Colonic mucosa (tissue), 4 donors: Measurements from ENCODE around the gene PSMD13. TPM values are rescaled to one million over a fixed set of nuclear protein-coding genes. Genes with fewer than 3 reads are reported as not detected.

Experiments
- DNase-seq: peaks from one replicate; pipeline ENCODE4 v3.0.0-alpha.2; 2020
- H3K27ac ChIP-seq: fragments of 200-600 bp; one replicate; pipeline ENCODE4 v1.8.0; 2021
- H3K27me3 ChIP-seq: fragments of 200-600 bp; one replicate; pipeline ENCODE4 v1.8.0; 2021
- H3K36me3 ChIP-seq: fragments of 200-600 bp; one replicate; pipeline ENCODE4 v1.8.0; 2021
- H3K4me1 ChIP-seq: fragments of 200-600 bp; one replicate; pipeline ENCODE4 v1.8.0; 2021; ENCODE audit warnings: mild to moderate bottlenecking
- H3K4me3 ChIP-seq: fragments of 200-600 bp; one replicate; pipeline ENCODE4 v1.8.0; 2021
- H3K9ac ChIP-seq, 2 donors: one replicate each; pipeline ENCODE4 v1.7.0; 2013; ENCODE audit warnings: control low read depth in 2 of 2, low read depth in 2 of 2, low read length in 2 of 2
- H3K9me3 ChIP-seq: fragments of 200-600 bp; one replicate; pipeline ENCODE4 v1.8.0; 2021
- CTCF ChIP-seq: fragments of 200-600 bp; IDR thresholded peaks from one replicate; pipeline ENCODE4 v1.8.0; 2022; ENCODE audit warnings: antibody characterized with exemption, mild to moderate bottlenecking
- intact Hi-C: fragments of 100-400 bp; cut with DNase I; formaldehyde crosslinking; loops from one replicate; pipeline ENCODE4 v1.14.1; 2022
- total RNA-seq, 2 donors: library from RNA; stranded (reverse); fragmentation: NEBNext Ultra II Directional in 1 of 2; extraction: Animal tissue kit (Norgen Biotek cat#: 25700) in 1 of 2; gene quantifications; one replicate each; pipeline ENCODE4 v1.2.1, GENCODE V29; 2021
- donor health status: healthy.
- donor health status: DM: no; HTN: no; CAD: no.
- donor health status: DM: no; HTN: no; CAD: no.

The PSMD13 gene
- total RNA-seq, 2 donors from 2014 or later, result 99.0 to 145 TPM

- Histone ChIP-seq H3K9ac (no peak overlapping the region), H3K9me3 (no peaks in the 10 kb centered on the region), H3K36me3 (no peaks in the 10 kb centered on the region), H3K4me3 (no peak overlapping the region), H3K27me3 (peaks cover 3% of the 10 kb centered on the region), H3K27ac (no peak overlapping the region), H3K4me1 (peaks cover 5% of the 10 kb centered on the region)
- no peak for DNase-seq
- intact Hi-C loops, result no loop called here
- no peak for TF ChIP-seq CTCF
Measured at GRCh38 chr11:298406-299065, 61.8 kb downstream of the PSMD13 start.

- H3K9ac ChIP-seq, result peak within 1 kb of the TSS in 1 of 2 donors; percentile 30
- H3K36me3 ChIP-seq, result no peaks in the 10 kb centered on the region
- intact Hi-C loops, result no loop called here
- no peak within 1 kb of the TSS for H3K27ac ChIP-seq
- no peak within 1 kb of the TSS for H3K4me3 ChIP-seq
- no peak for DNase-seq
- H3K4me1 ChIP-seq, result peaks cover 5% of the 10 kb centered on the region
- no peak for TF ChIP-seq CTCF
- H3K9me3 ChIP-seq, result no peaks in the 10 kb centered on the region
- peaks cover 3% of the 10 kb centered on the region for H3K27me3 ChIP-seq
Measured at GRCh38 chr11:299081-299891, 62.5 kb downstream of the PSMD13 start, which contains the start of gene IFITM5. Gene IFITM5 (minus strand): TSS chr11:299526. CDS start chr11:299490, 36 bp downstream.

GRCh38 chr11:299951-300735, 63.4 kb downstream of the PSMD13 start:
- DNase-seq, result no peak
- H3K9me3 ChIP-seq, result no peaks in the 10 kb centered on the region
- intact Hi-C loops, result no loop called here
- TF ChIP-seq CTCF, result no peak
- no peak overlapping the region for H3K4me3 ChIP-seq
- H3K4me1 ChIP-seq, result peaks cover 5% of the 10 kb centered on the region
- H3K27ac ChIP-seq, result no peak overlapping the region
- no peaks in the 10 kb centered on the region for H3K36me3 ChIP-seq
- H3K27me3 ChIP-seq, result peaks cover 3% of the 10 kb centered on the region
- peak overlapping the region in 1 of 2 donors; percentile 30 for H3K9ac ChIP-seq

Other genes with a start within 250 kb of the PSMD13 start
- not detected for gene SCGB1C1, start 43.9 kb upstream of the PSMD13 start, total RNA-seq
- 10 to 100 TPM; 51.0 to 62.2 TPM for gene BET1L, start 29.6 kb upstream of the PSMD13 start, total RNA-seq
- 100 to 1,000 TPM in 1 of 2 donors, 10 to 100 TPM in 1; 69.3 to 112 TPM for gene RIC8A, start 29.3 kb upstream of the PSMD13 start, total RNA-seq
- 10 to 100 TPM; 15.1 to 16.9 TPM for gene SIRT3, start 634 bp upstream of the PSMD13 start, total RNA-seq
- under 1 TPM; 0.17 to 0.72 TPM for gene NLRP6, start 41.4 kb downstream of the PSMD13 start, total RNA-seq
- gene PGGHG, start 52.1 kb downstream of the PSMD13 start, total RNA-seq, result 10 to 100 TPM; 10.6 to 12.9 TPM
- gene IFITM5, start 62.5 kb downstream of the PSMD13 start, total RNA-seq, result not detected
- 100 to 1,000 TPM in 1 of 2 donors, 10 to 100 TPM in 1; 74.1 to 115 TPM for gene IFITM2, start 70.8 kb downstream of the PSMD13 start, total RNA-seq
- 100 to 1,000 TPM in 1 of 2 donors, 10 to 100 TPM in 1; 63.3 to 101 TPM for gene IFITM1, start 77.1 kb downstream of the PSMD13 start, total RNA-seq
- gene IFITM3, start 83.9 kb downstream of the PSMD13 start, total RNA-seq, result 100 to 1,000 TPM; 132 to 160 TPM
- 1 to 10 TPM; 1.6 to 2.0 TPM for gene B4GALNT4, start 132.5 kb downstream of the PSMD13 start, total RNA-seq
- gene PKP3, start 157.2 kb downstream of the PSMD13 start, total RNA-seq, result 100 to 1,000 TPM; 167 to 247 TPM
- 100 to 1,000 TPM in 1 of 2 donors, 10 to 100 TPM in 1; 91.4 to 177 TPM for gene SIGIRR, start 178.0 kb downstream of the PSMD13 start, total RNA-seq
- 100 to 1,000 TPM; 121 to 129 TPM for gene ANO9, start 205.0 kb downstream of the PSMD13 start, total RNA-seq
- 10 to 100 TPM; 20.6 to 27.6 TPM for gene PTDSS2, start 213.3 kb downstream of the PSMD13 start, total RNA-seq